Colonic mucosa (tissue), 4 donors: ENCODE measurements around the gene DNAJC15. TPM values are rescaled to one million over a fixed set of nuclear protein-coding genes. Genes with fewer than 3 reads are reported as not detected.

Source experiments
- DNase-seq: peaks from one replicate; pipeline ENCODE4 v3.0.0-alpha.2; 2020
- H3K27ac ChIP-seq: fragments of 200-600 bp; one replicate; pipeline ENCODE4 v1.8.0; 2021
- H3K27me3 ChIP-seq: fragments of 200-600 bp; one replicate; pipeline ENCODE4 v1.8.0; 2021
- H3K36me3 ChIP-seq: fragments of 200-600 bp; one replicate; pipeline ENCODE4 v1.8.0; 2021
- H3K4me1 ChIP-seq: fragments of 200-600 bp; one replicate; pipeline ENCODE4 v1.8.0; 2021; ENCODE audit warnings: mild to moderate bottlenecking
- H3K4me3 ChIP-seq: fragments of 200-600 bp; one replicate; pipeline ENCODE4 v1.8.0; 2021
- H3K9ac ChIP-seq, 2 donors: one replicate each; pipeline ENCODE4 v1.7.0; 2013; ENCODE audit warnings: control low read depth in 2 of 2, low read depth in 2 of 2, low read length in 2 of 2
- H3K9me3 ChIP-seq: fragments of 200-600 bp; one replicate; pipeline ENCODE4 v1.8.0; 2021
- intact Hi-C: fragments of 100-400 bp; cut with DNase I; formaldehyde crosslinking; loops from one replicate; pipeline ENCODE4 v1.14.1; 2022
- total RNA-seq, 2 donors: library from RNA; stranded (reverse); fragmentation: NEBNext Ultra II Directional in 1 of 2; extraction: Animal tissue kit (Norgen Biotek cat#: 25700) in 1 of 2; gene quantifications; one replicate each; pipeline ENCODE4 v1.2.1, GENCODE V29; 2021
- TF ChIP-seq, protein P1 (sequence below): fragments of 200-600 bp; IDR thresholded peaks from one replicate; pipeline ENCODE4 v1.8.0; 2022; ENCODE audit warnings: antibody characterized with exemption, mild to moderate bottlenecking
- donor health status: healthy.
- donor health status: DM: no; HTN: no; CAD: no.
- donor health status: DM: no; HTN: no; CAD: no.

Gene DNAJC15
- total RNA-seq, 2 donors from 2014 or later = 6.6 to 14.6 TPM

DNA sequence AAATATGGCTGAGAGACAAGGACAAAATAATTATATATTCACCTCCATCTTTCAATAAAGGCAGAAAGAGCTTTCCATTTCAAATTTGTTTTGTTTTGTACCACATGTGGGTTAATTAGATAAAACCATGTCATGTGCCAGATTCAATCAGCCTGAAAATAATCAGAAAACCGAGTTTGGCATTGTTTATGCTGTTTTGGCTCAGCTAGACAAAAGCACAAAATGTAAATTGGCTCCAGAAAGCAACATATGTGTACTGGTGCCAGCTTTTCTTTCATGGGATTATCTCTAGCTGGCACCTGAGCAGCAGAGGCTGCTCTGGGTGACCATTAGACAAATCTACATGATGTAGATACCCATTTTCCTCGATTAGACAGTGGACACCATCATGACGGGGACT is 9.2 kb upstream of the DNAJC15 start:
- H3K4me1 ChIP-seq = no peaks in the 10 kb centered on the region
- intact Hi-C loops = no loop called here
- H3K9ac ChIP-seq = no peak overlapping the region
- no peaks in the 10 kb centered on the region for H3K36me3 ChIP-seq
- no peak for DNase-seq
- no peaks in the 10 kb centered on the region for H3K27me3 ChIP-seq
- TF ChIP-seq, protein P1, sequence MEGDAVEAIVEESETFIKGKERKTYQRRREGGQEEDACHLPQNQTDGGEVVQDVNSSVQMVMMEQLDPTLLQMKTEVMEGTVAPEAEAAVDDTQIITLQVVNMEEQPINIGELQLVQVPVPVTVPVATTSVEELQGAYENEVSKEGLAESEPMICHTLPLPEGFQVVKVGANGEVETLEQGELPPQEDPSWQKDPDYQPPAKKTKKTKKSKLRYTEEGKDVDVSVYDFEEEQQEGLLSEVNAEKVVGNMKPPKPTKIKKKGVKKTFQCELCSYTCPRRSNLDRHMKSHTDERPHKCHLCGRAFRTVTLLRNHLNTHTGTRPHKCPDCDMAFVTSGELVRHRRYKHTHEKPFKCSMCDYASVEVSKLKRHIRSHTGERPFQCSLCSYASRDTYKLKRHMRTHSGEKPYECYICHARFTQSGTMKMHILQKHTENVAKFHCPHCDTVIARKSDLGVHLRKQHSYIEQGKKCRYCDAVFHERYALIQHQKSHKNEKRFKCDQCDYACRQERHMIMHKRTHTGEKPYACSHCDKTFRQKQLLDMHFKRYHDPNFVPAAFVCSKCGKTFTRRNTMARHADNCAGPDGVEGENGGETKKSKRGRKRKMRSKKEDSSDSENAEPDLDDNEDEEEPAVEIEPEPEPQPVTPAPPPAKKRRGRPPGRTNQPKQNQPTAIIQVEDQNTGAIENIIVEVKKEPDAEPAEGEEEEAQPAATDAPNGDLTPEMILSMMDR = no peak
- H3K9me3 ChIP-seq = no peaks in the 10 kb centered on the region
- H3K27ac ChIP-seq = no peak overlapping the region
- no peak overlapping the region for H3K4me3 ChIP-seq

- Histone ChIP-seq H3K4me3 (no peak overlapping the region), H3K36me3 (no peaks in the 10 kb centered on the region), H3K27ac (no peak overlapping the region), H3K4me1 (no peaks in the 10 kb centered on the region), H3K9ac (no peak overlapping the region), H3K9me3 (no peaks in the 10 kb centered on the region), H3K27me3 (no peaks in the 10 kb centered on the region)
- DNase-seq = no peak
- TF ChIP-seq, protein P1 = no peak
- intact Hi-C loops = no loop called here
Observed at GRCh38 chr13:43016226-43016625, 7.2 kb upstream of the DNAJC15 start.

GRCh38 chr13:43019811-43020210 is 3.6 kb upstream of the DNAJC15 start:
- Histone ChIP-seq H3K9me3 (no peaks in the 10 kb centered on the region), H3K27me3 (no peaks in the 10 kb centered on the region), H3K4me1 (no peaks in the 10 kb centered on the region), H3K27ac (no peak overlapping the region), H3K36me3 (no peaks in the 10 kb centered on the region), H3K9ac (no peak overlapping the region), H3K4me3 (no peak overlapping the region)
- no peak for DNase-seq
- TF ChIP-seq, protein P1 = no peak
- intact Hi-C loops = no loop called here

- no peak for DNase-seq
- no peaks in the 10 kb centered on the region for H3K4me1 ChIP-seq
- H3K9me3 ChIP-seq = no peaks in the 10 kb centered on the region
- no peaks in the 10 kb centered on the region for H3K27me3 ChIP-seq
- H3K9ac ChIP-seq = no peak overlapping the region
- TF ChIP-seq, protein P1 = no peak
- no peak overlapping the region for H3K4me3 ChIP-seq
- no peak overlapping the region for H3K27ac ChIP-seq
- intact Hi-C loops = no loop called here
- no peaks in the 10 kb centered on the region for H3K36me3 ChIP-seq
Observed at GRCh38 chr13:43020794-43021193, 2.6 kb upstream of the DNAJC15 start.

DNA sequence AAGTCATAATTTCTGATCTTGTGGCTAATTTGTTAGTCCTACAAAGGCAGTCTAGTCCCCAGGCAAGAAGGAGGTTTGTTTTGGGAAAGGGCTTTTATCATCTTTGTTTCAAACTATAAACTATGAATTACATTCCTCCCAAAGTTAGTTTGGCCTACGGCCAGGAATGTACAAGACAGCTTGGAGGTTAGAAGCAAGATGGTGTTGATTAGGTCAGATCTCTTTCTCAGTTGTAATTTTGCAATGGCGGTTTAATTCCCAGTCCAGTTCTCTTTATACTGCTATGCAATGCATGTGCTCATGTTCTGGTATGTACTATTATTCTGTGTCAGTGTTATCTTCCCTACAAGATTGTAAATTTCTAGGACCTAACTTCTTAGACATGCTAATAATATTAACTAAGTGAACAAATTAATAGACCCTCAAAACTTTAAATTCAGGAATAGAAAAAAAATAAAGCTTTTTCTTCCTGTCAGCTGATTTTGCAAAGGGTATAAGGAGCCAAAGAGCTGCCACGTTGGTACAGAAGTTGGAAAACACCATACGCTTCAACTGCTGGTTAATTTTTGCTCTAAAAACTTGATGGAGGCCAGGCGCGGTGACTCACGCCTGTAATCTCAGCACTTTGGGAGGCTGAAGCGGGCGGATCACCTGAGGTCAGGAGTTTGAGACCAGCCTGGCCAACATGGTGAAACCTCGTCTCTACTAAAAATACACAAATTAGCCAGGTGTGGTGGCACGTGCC is 1.3 kb upstream of the DNAJC15 start:
- TF ChIP-seq, protein P1 = no peak
- DNase-seq = no peak
- H3K4me1 ChIP-seq = no peaks in the 10 kb centered on the region
- no peaks in the 10 kb centered on the region for H3K27me3 ChIP-seq
- no peaks in the 10 kb centered on the region for H3K36me3 ChIP-seq
- H3K9ac ChIP-seq = no peak overlapping the region
- H3K4me3 ChIP-seq = no peak overlapping the region
- no peak overlapping the region for H3K27ac ChIP-seq
- no peaks in the 10 kb centered on the region for H3K9me3 ChIP-seq
- intact Hi-C loops = no loop called here
